ENCODE measurements around the gene MCRIP2. TPM values are rescaled to one million over a fixed set of nuclear protein-coding genes. Genes with fewer than 3 reads are reported as not detected.

Gene MCRIP2
- total RNA-seq, 4 donors from 2014 or later: 17.3 to 35.6 (median 28.1) TPM

- H3K4me3 ChIP-seq: no peak overlapping the region
Measured at GRCh38 chr16:678209-678857, 36.7 kb downstream of the MCRIP2 start.

GRCh38 chr16:678858-679813, 37.5 kb downstream of the MCRIP2 start:
- no peak for TF ChIP-seq POLR2A (IDR thresholded peaks at IDR 0.05)
- TF ChIP-seq CTCF (IDR thresholded peaks at IDR 0.05): no peak
- intact Hi-C loops (cut with DNase I): no loop called here
- Histone ChIP-seq H3K27me3 (peaks cover 0 to 33% (median 0%) of the 10 kb centered on the region in 4 donors), H3K27ac (peak overlapping the region; percentile 60 to 97 (median 86)), H3K4me3 (peak overlapping the region; percentile 69 to 98 (median 88)), H3K4me1 (peaks cover 59 to 89% (median 70%) of the 10 kb centered on the region in 3 donors), H3K36me3 (peaks cover 11 to 26% (median 15%) of the 10 kb centered on the region in 3 donors), H3K9me3 (no peaks in the 10 kb centered on the region)
- DNase-seq: no peak
- 48 to 70% methylated on average over 2 to 6 of the region's 52 CpGs for WGBS, 2 donors

More at GRCh38 chr16:678209-678857, 36.7 kb downstream of the MCRIP2 start:
- intact Hi-C loops (cut with DNase I): no loop called here
- Histone ChIP-seq H3K36me3 (peaks cover 13 to 34% (median 20%) of the 10 kb centered on the region in 3 donors), H3K27ac (peak overlapping the region in 3 of 4 donors; percentile 79 to 97 (median 93)), H3K9me3 (no peaks in the 10 kb centered on the region), H3K4me1 (peaks cover 54 to 86% (median 65%) of the 10 kb centered on the region in 3 donors), H3K27me3 (peaks cover 0 to 33% (median 0%) of the 10 kb centered on the region in 4 donors)
- DNase-seq: no peak
- 58 to 72% methylated on average over 4 of the region's 21 CpGs for WGBS, 2 donors
- TF ChIP-seq POLR2A (IDR thresholded peaks at IDR 0.05) (no peak), CTCF (IDR thresholded peaks at IDR 0.05) (no peak)

GRCh38 chr16:679814-680624, 38.4 kb downstream of the MCRIP2 start, which contains the start of gene STUB1:
STUB1 (plus strand) TSS chr16:680410; CDS start chr16:680526, 116 bp downstream.
- Histone ChIP-seq H3K4me3 (peak within 1 kb of the TSS; percentile 69 to 98 (median 88)), H3K9me3 (no peaks in the 10 kb centered on the region), H3K27me3 (peaks cover 0 to 33% (median 0%) of the 10 kb centered on the region in 4 donors), H3K36me3 (peaks cover 11 to 22% (median 15%) of the 10 kb centered on the region in 3 donors), H3K27ac (peak within 1 kb of the TSS; percentile 90 to 97 (median 94)), H3K4me1 (peaks cover 65 to 88% (median 73%) of the 10 kb centered on the region in 3 donors)
- DNase-seq: peak; percentile 67
- TF ChIP-seq CTCF (IDR thresholded peaks at IDR 0.05) (peak in 2 of 6 experiments; percentile 5 to 16), POLR2A (IDR thresholded peaks at IDR 0.05) (peak in 3 of 4 donors; percentile 64 to 83 (median 82))
- WGBS, 2 donors: 0% methylated on average over 4 of the region's 91 CpGs; no CpG with 5 or more reads in 1 of the 2 donors
- intact Hi-C loops (cut with DNase I): no loop called here

GRCh38 chr16:680625-680945, 39.0 kb downstream of the MCRIP2 start:
- Histone ChIP-seq H3K4me1 (peaks cover 65 to 88% (median 76%) of the 10 kb centered on the region in 3 donors), H3K36me3 (peaks cover 11 to 25% (median 15%) of the 10 kb centered on the region in 3 donors)

More at GRCh38 chr16:680625-680945, 39.0 kb downstream of the MCRIP2 start:
- DNase-seq: no peak
- H3K9me3 ChIP-seq: no peaks in the 10 kb centered on the region
- TF ChIP-seq CTCF (IDR thresholded peaks at IDR 0.05) (no peak), POLR2A (IDR thresholded peaks at IDR 0.05) (no peak)
- H3K27ac ChIP-seq: peak overlapping the region; percentile 90 to 97 (median 94)
- peaks cover 0 to 28% (median 0%) of the 10 kb centered on the region in 4 donors for H3K27me3 ChIP-seq
- H3K4me3 ChIP-seq: peak overlapping the region; percentile 69 to 98 (median 88)
- intact Hi-C loops (cut with DNase I): no loop called here
- WGBS, 2 donors: no CpG with 5 or more reads among the region's 38 CpGs

Data from esophagus squamous epithelium (tissue), 5 donors.